Activated CD4-positive, alpha-beta memory T cell treated with anti-CD3 and anti-CD28 coated beads, Interleukin-2, amount 10 ng/mL, durations not matched to agents 7 days and 5 days (primary cell): ENCODE results near the gene SH2B3. TPM values are rescaled to one million over a fixed set of nuclear protein-coding genes. Genes with fewer than 3 reads are reported as not detected.
A peak's percentile ranks its signal among the peaks of the same experiment; 100 is the strongest.
"Not testable (repeated sequence)": the region's sequence is repeated elsewhere in the genome, so short reads cannot be mapped to it uniquely, and the experiment has no call there.

Experiments used
- CTCF ChIA-PET: fragments of 350-600 bp; sonication (Branson Sonifier 250); formaldehyde crosslinking; loops from one replicate; lab custom pipeline; 2021; ENCODE audit warnings: antibody characterized with exemption, inconsistent platforms; lab: Charles Lee
- POLR2A ChIA-PET: fragments of 350-600 bp; sonication (Branson Sonifier 250); formaldehyde crosslinking; loops from one replicate; lab custom pipeline; 2021; ENCODE audit warnings: antibody characterized with exemption; lab: Charles Lee
- DNase-seq: peaks from one replicate; pipeline ENCODE4 v3.0.0-alpha.2; 2020
- H3K27ac Mint-ChIP-seq: one replicate; pipeline ENCODE4 v1.8.0; 2021; ENCODE audit warnings: mild to moderate bottlenecking, mixed read lengths
- H3K27me3 Mint-ChIP-seq: one replicate; pipeline ENCODE4 v1.8.0; 2021; ENCODE audit warnings: mixed read lengths
- H3K36me3 Mint-ChIP-seq: one replicate; pipeline ENCODE4 v1.8.0; 2021; ENCODE audit warnings: low read depth, mixed read lengths
- H3K4me1 Mint-ChIP-seq: one replicate; pipeline ENCODE4 v1.8.0; 2021; ENCODE audit warnings: mixed read lengths
- H3K4me3 Mint-ChIP-seq: one replicate; pipeline ENCODE4 v1.8.0; 2021; ENCODE audit warnings: mild to moderate bottlenecking, mixed read lengths
- H3K9me3 Mint-ChIP-seq: one replicate; pipeline ENCODE4 v1.8.0; 2021; ENCODE audit warnings: mixed read lengths
- total RNA-seq, 2 experiments: library from RNA; stranded (reverse); gene quantifications; one replicate each; pipeline ENCODE4 v1.2.3, GENCODE V29; 2021

Gene SH2B3
- total RNA-seq, 2 experiments from 2014 or later: 18.8 to 20.2 TPM

- H3K27ac Mint-ChIP-seq: no peak overlapping the region
- no peaks in the 10 kb centered on the region for H3K36me3 Mint-ChIP-seq
- ChIA-PET POLR2A (no interaction called here), CTCF (interaction anchor here (1.6 to 3.1 kb wide), 3 partner anchors 10 to 65 kb away, joined by 3 to 22 read pairs (median 10); no protein-coding TSS in a partner anchor)
- no peaks in the 10 kb centered on the region for H3K9me3 Mint-ChIP-seq
- H3K4me3 Mint-ChIP-seq: no peak overlapping the region
- DNase-seq: no peak
- no peaks in the 10 kb centered on the region for H3K27me3 Mint-ChIP-seq
- peaks cover 4% of the 10 kb centered on the region for H3K4me1 Mint-ChIP-seq
Observed at GRCh38 chr12:111462210-111462769, 56.6 kb downstream of the SH2B3 start.

- no peaks in the 10 kb centered on the region for H3K27me3 Mint-ChIP-seq
- POLR2A ChIA-PET: no interaction called here
- no peak overlapping the region for H3K4me3 Mint-ChIP-seq
Observed at GRCh38 chr12:111467092-111467856, 61.6 kb downstream of the SH2B3 start.

GRCh38 chr12:111467857-111468241, 62.1 kb downstream of the SH2B3 start:
- Mint-ChIP-seq H3K36me3 (peaks cover 13% of the 10 kb centered on the region), H3K27me3 (no peaks in the 10 kb centered on the region), H3K4me1 (no peaks in the 10 kb centered on the region), H3K4me3 (no peak overlapping the region), H3K9me3 (no peaks in the 10 kb centered on the region), H3K27ac (no peak overlapping the region)
- ChIA-PET POLR2A (no interaction called here), CTCF (interaction anchor here (2.2 kb wide), 1 partner anchor 16 kb away, joined by 11 read pairs; no protein-coding TSS in a partner anchor)
- DNase-seq: no peak

More at GRCh38 chr12:111467092-111467856, 61.6 kb downstream of the SH2B3 start:
- peak; percentile 2 for DNase-seq
- no peak overlapping the region for H3K27ac Mint-ChIP-seq
- no peaks in the 10 kb centered on the region for H3K9me3 Mint-ChIP-seq
- no peaks in the 10 kb centered on the region for H3K4me1 Mint-ChIP-seq
- H3K36me3 Mint-ChIP-seq: peaks cover 13% of the 10 kb centered on the region
- CTCF ChIA-PET: interaction anchor here (2.2 kb wide), 1 partner anchor 16 kb away, joined by 11 read pairs; no protein-coding TSS in a partner anchor

GRCh38 chr12:111469401-111469800, 63.7 kb downstream of the SH2B3 start:
- DNase-seq: no peak
- Mint-ChIP-seq H3K36me3 (peaks cover 21% of the 10 kb centered on the region), H3K27me3 (no peaks in the 10 kb centered on the region), H3K27ac (no peak overlapping the region), H3K9me3 (no peaks in the 10 kb centered on the region), H3K4me3 (no peak overlapping the region), H3K4me1 (no peaks in the 10 kb centered on the region)
- POLR2A ChIA-PET: no interaction called here
- CTCF ChIA-PET: no interaction called here

- Mint-ChIP-seq H3K27me3 (no peaks in the 10 kb centered on the region), H3K27ac (no peak overlapping the region), H3K4me1 (no peaks in the 10 kb centered on the region), H3K36me3 (peaks cover 30% of the 10 kb centered on the region), H3K4me3 (no peak overlapping the region), H3K9me3 (no peaks in the 10 kb centered on the region)
- ChIA-PET CTCF (interaction anchor here (0.5 to 0.9 kb wide), 2 partner anchors 19 to 177 kb away, joined by 3 to 4 read pairs; no protein-coding TSS in a partner anchor), POLR2A (no interaction called here)
- no peak for DNase-seq
Observed at GRCh38 chr12:111471236-111471635, 65.5 kb downstream of the SH2B3 start.

GRCh38 chr12:111482462-111482861, 76.7 kb downstream of the SH2B3 start:
- DNase-seq: no peak
- no peak overlapping the region for H3K4me3 Mint-ChIP-seq
- peaks cover 38% of the 10 kb centered on the region for H3K36me3 Mint-ChIP-seq
- no peak overlapping the region for H3K27ac Mint-ChIP-seq
- H3K9me3 Mint-ChIP-seq: no peaks in the 10 kb centered on the region
- H3K4me1 Mint-ChIP-seq: no peaks in the 10 kb centered on the region
- POLR2A ChIA-PET: interaction anchor here (1.2 kb wide), 1 partner anchor 38 kb away, joined by 3 read pairs; no protein-coding TSS in a partner anchor
- H3K27me3 Mint-ChIP-seq: no peaks in the 10 kb centered on the region
- CTCF ChIA-PET: interaction anchor here (1.4 to 5.3 kb wide), 3 partner anchors 79 to 86 kb away, joined by 5 to 40 read pairs (median 6); no protein-coding TSS in a partner anchor

GRCh38 chr12:111488271-111488670, 82.5 kb downstream of the SH2B3 start:
- no peak for DNase-seq
- no peaks in the 10 kb centered on the region for H3K4me1 Mint-ChIP-seq
- H3K27me3 Mint-ChIP-seq: no peaks in the 10 kb centered on the region
- H3K27ac Mint-ChIP-seq: no peak overlapping the region
- peaks cover 32% of the 10 kb centered on the region for H3K36me3 Mint-ChIP-seq
- CTCF ChIA-PET: interaction anchor here (1.0 to 1.9 kb wide), 3 partner anchors 9 to 92 kb away, joined by 4 read pairs; no protein-coding TSS in a partner anchor
- POLR2A ChIA-PET: no interaction called here
- H3K9me3 Mint-ChIP-seq: no peaks in the 10 kb centered on the region
- no peak overlapping the region for H3K4me3 Mint-ChIP-seq

GRCh38 chr12:111488798-111489197, 83.1 kb downstream of the SH2B3 start:
- Mint-ChIP-seq H3K27ac (no peak overlapping the region), H3K4me3 (no peak overlapping the region), H3K4me1 (no peaks in the 10 kb centered on the region), H3K9me3 (no peaks in the 10 kb centered on the region), H3K36me3 (peaks cover 29% of the 10 kb centered on the region), H3K27me3 (no peaks in the 10 kb centered on the region)
- ChIA-PET CTCF (interaction anchor here (1.0 to 1.9 kb wide), 2 partner anchors 9 to 37 kb away, joined by 4 read pairs; no protein-coding TSS in a partner anchor), POLR2A (no interaction called here)
- no peak for DNase-seq

- H3K9me3 Mint-ChIP-seq, H3K27me3 Mint-ChIP-seq, H3K27ac Mint-ChIP-seq, DNase-seq, H3K4me3 Mint-ChIP-seq, POLR2A ChIA-PET, H3K4me1 Mint-ChIP-seq: not testable (repeated sequence)
- CTCF ChIA-PET: interaction anchor here (0.7 kb wide), 1 partner anchor 65 kb away, joined by 3 read pairs; no protein-coding TSS in a partner anchor
- peaks cover 27% of the 10 kb centered on the region for H3K36me3 Mint-ChIP-seq
Observed at GRCh38 chr12:111492979-111493378, 87.3 kb downstream of the SH2B3 start.

- DNase-seq: no peak
- Mint-ChIP-seq H3K27me3 (no peaks in the 10 kb centered on the region), H3K9me3 (no peaks in the 10 kb centered on the region), H3K4me3 (no peak overlapping the region), H3K36me3 (peaks cover 28% of the 10 kb centered on the region), H3K4me1 (no peaks in the 10 kb centered on the region), H3K27ac (no peak overlapping the region)
- ChIA-PET CTCF (interaction anchor here (0.6 kb wide), 1 partner anchor 10 kb away, joined by 3 read pairs; no protein-coding TSS in a partner anchor), POLR2A (no interaction called here)
Observed at GRCh38 chr12:111494676-111495075, 89.0 kb downstream of the SH2B3 start.

Other genes with a start within 250 kb of the SH2B3 start
- gene PHETA1, start 36.8 kb upstream of the SH2B3 start, total RNA-seq: under 1 TPM; 0.93 to 0.98 TPM
- gene ATXN2, start 193.4 kb downstream of the SH2B3 start, total RNA-seq: 10 to 100 TPM; 35.1 to 35.3 TPM